Pulmonary artery endothelial cell (primary cell): ENCODE measurements around the gene TUBB3. TPM values are rescaled to one million over a fixed set of nuclear protein-coding genes. Genes with fewer than 3 reads are reported as not detected.
"Not testable (repeated sequence)": the region's sequence is repeated elsewhere in the genome, so short reads cannot be mapped to it uniquely, and the experiment has no call there.

Source experiments
- DNase-seq: peaks from one replicate; pipeline ENCODE4 v3.0.0-alpha.2; 2011; ENCODE audit warnings: low read depth, low spot score
- total RNA-seq: library from RNA; depleted of rRNA; stranded (reverse); fragments of >200 nt; gene quantifications from 2 replicates; pipeline ENCODE4 v1.2.3, GENCODE V29; 2014

The TUBB3 gene
- total RNA-seq, 1 donor from 2014 or later, result 237 TPM

GRCh38 chr16:89917773-89918452 is 5.2 kb upstream of the TUBB3 start:
- no peak for DNase-seq

DNA sequence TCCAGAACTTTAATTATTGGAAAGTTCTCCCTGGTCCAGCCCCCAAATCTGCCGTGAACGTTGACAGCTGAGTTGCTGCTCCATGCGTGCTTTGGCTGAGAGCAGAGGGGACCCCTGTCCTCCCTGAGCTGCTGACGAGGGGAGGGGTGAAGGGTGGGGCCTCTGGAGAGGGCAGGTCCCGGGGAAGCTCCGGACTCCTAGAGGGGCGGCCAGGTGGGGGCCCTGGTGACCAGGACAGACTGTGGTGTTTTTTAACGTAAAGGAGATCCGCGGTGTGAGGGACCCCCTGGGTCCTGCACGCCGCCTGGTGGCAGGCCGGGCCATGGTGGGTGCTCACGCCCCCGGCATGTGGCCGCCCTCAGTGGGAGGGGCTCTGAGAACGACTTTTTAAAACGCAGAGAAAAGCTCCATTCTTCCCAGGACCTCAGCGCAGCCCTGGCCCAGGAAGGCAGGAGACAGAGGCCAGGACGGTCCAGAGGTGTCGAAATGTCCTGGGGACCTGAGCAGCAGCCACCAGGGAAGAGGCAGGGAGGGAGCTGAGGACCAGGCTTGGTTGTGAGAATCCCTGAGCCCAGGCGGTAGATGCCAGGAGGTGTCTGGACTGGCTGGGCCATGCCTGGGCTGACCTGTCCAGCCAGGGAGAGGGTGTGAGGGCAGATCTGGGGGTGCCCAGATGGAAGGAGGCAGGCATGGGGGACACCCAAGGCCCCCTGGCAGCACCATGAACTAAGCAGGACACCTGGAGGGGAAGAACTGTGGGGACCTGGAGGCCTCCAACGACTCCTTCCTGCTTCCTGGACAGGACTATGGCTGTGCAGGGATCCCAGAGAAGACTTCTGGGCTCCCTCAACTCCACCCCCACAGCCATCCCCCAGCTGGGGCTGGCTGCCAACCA is 4.4 kb upstream of the TUBB3 start, which contains the start of gene MC1R:
Gene MC1R, plus strand, starts transcription at position 410 of the 895 bp plus-strand sequence. Its CDS starts 397 bp downstream, at position 807.
- no peak for DNase-seq

- no peak for DNase-seq
Observed at GRCh38 chr16:89919535-89920406, 3.4 kb upstream of the TUBB3 start.

DNA sequence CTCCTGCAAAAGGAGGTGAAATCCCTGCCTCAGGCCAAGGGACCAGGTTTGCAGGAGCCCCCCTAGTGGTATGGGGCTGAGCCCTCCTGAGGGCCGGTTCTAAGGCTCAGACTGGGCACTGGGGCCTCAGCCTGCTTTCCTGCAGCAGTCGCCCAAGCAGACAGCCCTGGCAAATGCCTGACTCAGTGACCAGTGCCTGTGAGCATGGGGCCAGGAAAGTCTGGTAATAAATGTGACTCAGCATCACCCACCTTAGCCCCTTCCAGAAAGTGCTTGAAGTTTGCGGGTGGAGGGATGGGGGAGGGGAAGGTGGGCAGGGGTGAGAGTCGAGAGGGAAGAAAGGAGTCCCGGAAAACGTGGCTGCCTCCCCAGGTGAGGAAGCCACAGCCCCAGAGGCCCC is 2.4 kb upstream of the TUBB3 start:
- DNase-seq, result no peak

GRCh38 chr16:89921131-89921701 is 1.9 kb upstream of the TUBB3 start:
- DNase-seq, result no peak

DNA sequence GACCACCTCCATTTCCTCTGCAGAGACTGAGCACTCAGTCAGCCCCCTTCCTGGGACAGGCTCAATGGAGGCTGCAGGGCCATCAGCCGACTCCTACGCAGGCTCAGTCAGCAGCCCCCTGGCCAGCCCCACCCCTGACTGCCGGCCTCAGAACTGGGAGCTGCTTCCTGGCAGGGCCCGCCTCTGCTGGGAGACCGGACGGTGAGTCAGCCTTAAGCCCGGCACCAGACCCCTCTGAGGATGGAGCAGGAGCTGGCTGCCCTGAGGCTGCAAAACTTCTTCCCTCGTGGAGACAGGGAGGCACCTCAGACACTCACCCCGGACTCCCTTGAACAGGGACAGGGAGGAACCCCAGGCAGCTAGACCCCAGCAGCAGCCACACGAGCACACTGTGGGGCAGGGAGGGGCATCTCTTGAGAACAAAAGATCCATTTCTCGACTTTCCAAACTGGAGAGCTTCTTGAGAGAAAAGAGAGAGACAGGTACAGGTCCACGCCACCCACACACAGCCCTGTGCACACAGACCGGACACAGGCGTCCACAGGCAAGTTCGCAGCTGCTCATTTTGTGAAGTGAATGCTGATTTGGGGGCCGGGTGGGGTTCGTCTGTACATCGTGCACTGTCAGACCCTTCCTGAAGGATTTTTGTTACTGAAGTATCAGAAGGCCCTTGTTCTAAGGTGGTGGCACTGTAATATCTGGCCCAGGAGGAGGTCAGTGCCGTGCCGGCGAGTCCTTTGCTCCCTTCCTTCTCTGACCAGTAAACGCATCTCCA is 1.3 kb upstream of the TUBB3 start:
- DNase-seq, result peak; percentile 78

DNA sequence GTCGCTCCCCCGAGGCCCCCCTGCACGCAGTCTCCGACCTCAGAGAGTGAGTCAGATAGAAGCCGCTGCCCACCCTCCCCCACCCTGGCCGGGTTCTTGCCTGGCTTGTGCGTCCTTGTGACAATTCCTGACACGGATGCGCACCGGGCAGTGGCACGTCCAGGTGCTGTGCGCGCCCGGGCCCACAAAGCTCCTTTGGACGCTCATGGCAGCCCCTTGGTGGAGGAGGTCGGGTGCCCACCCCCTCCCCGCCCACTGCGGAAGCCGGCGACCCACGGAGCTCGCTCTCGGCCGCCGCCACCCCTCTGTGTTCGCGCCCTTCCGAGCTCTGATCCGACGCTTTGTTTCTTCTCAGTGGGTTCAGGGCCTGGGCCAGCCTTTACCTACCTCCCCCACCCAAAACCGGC is 662 bp upstream of the TUBB3 start:
- DNase-seq, result peak; percentile 64

GRCh38 chr16:89923640-89924296 is 626 bp downstream of the TUBB3 start:
- no peak for DNase-seq

DNA sequence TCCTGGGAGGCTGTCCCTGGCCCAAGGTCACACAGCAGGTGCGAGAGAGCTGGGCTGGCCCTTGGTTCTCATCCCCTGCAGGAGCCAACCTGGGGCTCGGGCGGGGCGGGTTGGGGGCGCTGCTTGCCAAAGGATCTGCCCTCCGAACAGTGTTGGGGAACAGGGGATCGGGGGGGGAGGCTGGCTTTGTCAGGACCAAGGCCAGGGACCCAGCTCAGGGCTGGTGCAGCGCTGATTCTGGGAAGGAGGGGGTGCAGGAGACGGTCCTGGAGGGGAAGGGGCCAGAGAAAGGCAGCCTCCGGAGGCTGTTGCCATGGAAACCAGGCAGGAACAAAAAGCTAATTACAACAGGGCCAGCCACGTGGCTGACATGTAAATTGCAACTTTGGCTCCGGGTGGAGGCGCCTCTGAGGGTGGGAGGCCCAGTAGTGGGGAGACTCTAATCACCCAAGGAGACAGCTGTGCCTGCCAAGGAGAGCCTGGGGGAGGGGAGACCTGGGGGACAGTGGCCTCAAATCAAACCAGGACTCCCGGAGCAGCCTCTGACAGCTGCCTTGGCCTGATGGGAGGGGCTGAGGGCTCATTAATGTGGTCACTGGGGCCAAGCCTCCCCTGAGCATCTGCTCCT is 1.3 kb downstream of the TUBB3 start:
- DNase-seq, result no peak

GRCh38 chr16:89924925-89925307 is 1.8 kb downstream of the TUBB3 start:
- DNase-seq, result no peak

- DNase-seq, result no peak
Observed at GRCh38 chr16:89925596-89926079, 2.5 kb downstream of the TUBB3 start.

DNA sequence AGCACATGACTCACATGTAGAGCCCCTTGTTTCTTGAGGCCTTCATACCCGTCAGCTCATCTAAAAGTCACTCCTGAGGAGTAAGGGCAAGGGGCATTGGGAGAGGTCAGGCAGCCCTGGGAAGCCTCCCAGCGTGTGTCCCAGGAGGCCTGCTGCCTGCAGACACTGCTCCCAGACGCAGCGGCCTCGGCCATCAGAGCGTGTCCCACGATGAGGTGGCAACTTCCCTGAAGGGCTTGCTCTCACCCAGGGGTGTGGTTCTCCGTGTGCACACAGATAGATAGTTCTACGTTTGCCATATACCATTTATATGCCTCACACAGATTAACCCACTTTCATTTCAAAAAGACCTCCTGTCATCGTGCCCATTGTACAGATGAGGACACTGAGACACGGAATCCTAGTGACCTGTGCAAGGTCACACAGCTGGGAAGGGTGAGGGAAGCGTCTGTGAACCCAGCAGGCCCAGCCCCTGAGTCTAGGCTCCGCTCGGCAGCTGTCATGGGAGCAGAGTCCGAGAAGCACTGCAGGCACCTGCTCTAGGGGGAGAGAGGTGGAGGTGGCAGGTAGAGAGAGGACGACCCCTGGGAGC is 8.3 kb downstream of the TUBB3 start:
- no peak for DNase-seq

- DNase-seq, result no peak
Observed at GRCh38 chr16:89931964-89932363, 8.8 kb downstream of the TUBB3 start.

DNA sequence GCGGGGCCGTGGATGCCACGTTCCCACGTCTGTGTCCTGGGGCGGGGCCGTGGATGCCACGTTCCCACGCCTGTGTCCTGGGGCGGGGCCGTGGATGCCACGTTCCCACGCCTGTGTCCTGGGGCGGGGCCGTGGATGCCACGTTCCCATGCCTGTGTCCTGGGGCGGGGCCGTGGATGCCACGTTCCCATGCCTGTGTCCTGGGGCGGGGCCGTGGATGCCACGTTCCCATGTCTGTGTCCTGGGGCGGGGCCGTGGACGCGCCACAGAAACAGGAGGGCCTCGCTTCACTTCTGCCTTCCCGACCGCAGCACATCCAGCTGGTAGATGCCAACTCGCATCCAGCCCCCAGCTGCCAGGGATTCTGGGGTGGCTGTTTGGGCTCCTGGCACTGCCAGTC is 10.9 kb downstream of the TUBB3 start:
- DNase-seq, result not testable (repeated sequence)

DNA sequence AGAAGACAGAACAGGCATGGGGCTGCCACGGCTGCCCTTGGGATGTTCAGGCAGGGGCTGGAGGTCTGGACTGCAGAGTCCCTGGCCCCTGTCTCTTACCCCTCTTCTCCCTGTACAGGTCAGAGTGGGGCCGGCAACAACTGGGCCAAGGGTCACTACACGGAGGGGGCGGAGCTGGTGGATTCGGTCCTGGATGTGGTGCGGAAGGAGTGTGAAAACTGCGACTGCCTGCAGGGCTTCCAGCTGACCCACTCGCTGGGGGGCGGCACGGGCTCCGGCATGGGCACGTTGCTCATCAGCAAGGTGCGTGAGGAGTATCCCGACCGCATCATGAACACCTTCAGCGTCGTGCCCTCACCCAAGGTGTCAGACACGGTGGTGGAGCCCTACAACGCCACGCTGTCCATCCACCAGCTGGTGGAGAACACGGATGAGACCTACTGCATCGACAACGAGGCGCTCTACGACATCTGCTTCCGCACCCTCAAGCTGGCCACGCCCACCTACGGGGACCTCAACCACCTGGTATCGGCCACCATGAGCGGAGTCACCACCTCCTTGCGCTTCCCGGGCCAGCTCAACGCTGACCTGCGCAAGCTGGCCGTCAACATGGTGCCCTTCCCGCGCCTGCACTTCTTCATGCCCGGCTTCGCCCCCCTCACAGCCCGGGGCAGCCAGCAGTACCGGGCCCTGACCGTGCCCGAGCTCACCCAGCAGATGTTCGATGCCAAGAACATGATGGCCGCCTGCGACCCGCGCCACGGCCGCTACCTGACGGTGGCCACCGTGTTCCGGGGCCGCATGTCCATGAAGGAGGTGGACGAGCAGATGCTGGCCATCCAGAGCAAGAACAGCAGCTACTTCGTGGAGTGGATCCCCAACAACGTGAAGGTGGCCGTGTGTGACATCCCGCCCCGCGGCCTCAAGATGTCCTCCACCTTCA is 11.7 kb downstream of the TUBB3 start:
- no peak for DNase-seq

DNA sequence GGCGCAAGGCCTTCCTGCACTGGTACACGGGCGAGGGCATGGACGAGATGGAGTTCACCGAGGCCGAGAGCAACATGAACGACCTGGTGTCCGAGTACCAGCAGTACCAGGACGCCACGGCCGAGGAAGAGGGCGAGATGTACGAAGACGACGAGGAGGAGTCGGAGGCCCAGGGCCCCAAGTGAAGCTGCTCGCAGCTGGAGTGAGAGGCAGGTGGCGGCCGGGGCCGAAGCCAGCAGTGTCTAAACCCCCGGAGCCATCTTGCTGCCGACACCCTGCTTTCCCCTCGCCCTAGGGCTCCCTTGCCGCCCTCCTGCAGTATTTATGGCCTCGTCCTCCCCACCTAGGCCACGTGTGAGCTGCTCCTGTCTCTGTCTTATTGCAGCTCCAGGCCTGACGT is 12.5 kb downstream of the TUBB3 start:
- not testable (repeated sequence) for DNase-seq

DNA sequence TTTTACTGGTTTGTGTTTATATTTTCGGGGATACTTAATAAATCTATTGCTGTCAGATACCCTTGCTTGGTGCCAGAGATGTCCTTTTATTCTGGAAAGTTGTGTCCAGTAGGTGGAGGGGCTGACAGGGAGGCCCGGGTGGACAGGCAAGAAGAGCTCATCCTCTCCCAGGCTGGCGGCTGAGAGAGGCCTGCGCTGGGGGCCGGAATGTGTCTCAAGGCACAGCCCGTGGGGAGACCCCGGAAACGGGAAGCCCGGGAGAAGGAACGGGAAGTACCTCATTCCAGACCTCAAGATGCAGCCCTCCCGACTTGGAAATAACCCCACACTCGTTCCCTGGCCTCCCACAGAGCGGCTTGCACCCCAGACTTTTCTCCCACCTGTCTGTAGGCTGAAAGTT is 12.9 kb downstream of the TUBB3 start:
- DNase-seq, result no peak

DNA sequence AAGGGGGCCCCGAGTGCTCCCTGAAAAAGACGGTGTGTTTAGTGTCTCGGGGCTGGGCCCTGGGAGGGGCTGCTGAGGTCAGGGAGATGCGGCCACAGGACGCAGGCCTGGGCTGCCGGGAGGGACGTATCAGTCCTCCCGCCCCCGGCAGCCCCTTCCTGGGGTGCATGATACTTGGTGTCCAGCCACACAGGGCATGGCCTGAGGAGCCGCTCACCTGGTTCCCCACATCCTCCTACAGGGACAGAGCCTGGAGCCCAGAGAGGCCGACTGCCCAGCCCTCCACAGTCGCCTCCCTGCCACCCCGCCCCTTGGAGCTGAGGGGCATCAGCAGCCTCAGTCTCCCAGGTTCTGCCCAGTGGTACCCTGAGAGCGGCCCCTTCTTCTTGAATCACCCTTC is 13.4 kb downstream of the TUBB3 start:
- no peak for DNase-seq
